B cell (primary cell): ENCODE results near the gene A2ML1. TPM values are rescaled to one million over a fixed set of nuclear protein-coding genes. Genes with fewer than 3 reads are reported as not detected.

Source experiments
- ATAC-seq: fragments of 200-7000 bp; cut with Tn5 transposase; one replicate; pipeline ENCODE4 v1.10.0; 2021; ENCODE audit warnings: low read depth, mild to moderate bottlenecking, moderate number of reproducible peaks, moderate library complexity
- CTCF ChIA-PET: fragments of 350-600 bp; sonication (Branson Sonifier 250); formaldehyde crosslinking; loops from one replicate; lab custom pipeline; 2021; ENCODE audit warnings: antibody characterized with exemption, inconsistent platforms; lab: Charles Lee
- POLR2A ChIA-PET: fragments of 350-600 bp; sonication (Branson Sonifier 250); formaldehyde crosslinking; loops from one replicate; lab custom pipeline; 2021; ENCODE audit warnings: antibody characterized with exemption; lab: Charles Lee
- DNase-seq: peaks from one replicate; pipeline ENCODE4 v3.0.0; 2013
- H2AFZ ChIP-seq: 2 replicates; pipeline ENCODE4 v1.6.1; 2012; ENCODE audit warnings: mild to moderate bottlenecking, low read depth, low read length; ENCODE audit not compliant: insufficient read depth, poor library complexity, severe bottlenecking
- H3K27ac ChIP-seq, 2 donors: 1 replicate in 1 of 2; 2 replicates in 1 of 2; pipeline ENCODE4 v1.5.1; 2012 to 2013; ENCODE audit warnings: low read length in 2 of 2, mild to moderate bottlenecking in 2 of 2, moderate library complexity in 1 of 2
- H3K27me3 ChIP-seq, 4 experiments: fragments of 200-600 bp in 1 of 4; sonication (generic) in 1 of 4; replicated peaks in 1 of 4; 1 replicate in 2 of 4; 2 replicates in 2 of 4; pipeline versions ENCODE4 v1.6.1 to v1.7.0; 2013 to 2016; ENCODE audit warnings: low read length in 3 of 4, mild to moderate bottlenecking in 2 of 4, mixed read lengths in 1 of 4, moderate library complexity in 1 of 4; ENCODE audit not compliant: insufficient read depth in 4 of 4, control insufficient read depth in 3 of 4; ENCODE audit errors: control extremely low read depth in 1 of 4
- H3K36me3 ChIP-seq, 2 experiments: replicated peaks in 1 of 2; 1 replicate in 1 of 2; 2 replicates in 1 of 2; pipeline versions ENCODE4 v1.6.1 to v1.7.1; 2013; ENCODE audit warnings: low read length in 1 of 2; ENCODE audit not compliant: insufficient read depth in 2 of 2, control insufficient read depth in 1 of 2; ENCODE audit errors: control extremely low read depth in 1 of 2, extremely low read depth in 1 of 2
- H3K4me1 ChIP-seq, 2 donors: fragments of 200-600 bp in 1 of 2; sonication (generic) in 1 of 2; 1 replicate in 1 of 2; 2 replicates in 1 of 2; pipeline versions ENCODE4 v1.5.1 to v1.6.1; 2013 to 2017; ENCODE audit warnings: low read length in 2 of 2; ENCODE audit not compliant: control insufficient read depth in 2 of 2, insufficient read depth in 2 of 2
- H3K4me2 ChIP-seq: replicated peaks from 2 replicates; pipeline ENCODE3; 2012; ENCODE audit warnings: mild to moderate bottlenecking, low read depth, low read length; ENCODE audit not compliant: poor library complexity, severe bottlenecking
- H3K4me3 ChIP-seq, 5 experiments: fragments of 200-600 bp in 1 of 5; sonication (generic) in 1 of 5; 1 replicate in 3 of 5; 2 replicates in 2 of 5; pipeline versions ENCODE4 v1.5.1 to v1.7.0; 2011 to 2016; ENCODE audit warnings: low read length in 4 of 5, mild to moderate bottlenecking in 4 of 5, low read depth in 2 of 5, control low read depth in 1 of 5, moderate library complexity in 1 of 5; ENCODE audit not compliant: insufficient read depth in 1 of 5; ENCODE audit errors: control extremely low read depth in 1 of 5, extremely low read depth in 1 of 5
- H3K79me2 ChIP-seq: fragments of 200-600 bp; sonication (generic); one replicate; pipeline ENCODE4 v1.6.0; 2016; ENCODE audit warnings: low read length; ENCODE audit not compliant: control insufficient read depth, insufficient read depth
- H3K9ac ChIP-seq: fragments of 200-600 bp; sonication (generic); 2 replicates; pipeline ENCODE4 v1.6.1; 2017; ENCODE audit warnings: mild to moderate bottlenecking, low read length, moderate library complexity
- H3K9me3 ChIP-seq, 3 donors: one replicate each; pipeline versions ENCODE4 v1.6.1 to v1.7.1; 2013; ENCODE audit warnings: low read length in 2 of 3; ENCODE audit not compliant: control insufficient read depth in 2 of 3, insufficient read depth in 1 of 3; ENCODE audit errors: control extremely low read depth in 1 of 3
- H4K20me1 ChIP-seq: 2 replicates; pipeline ENCODE4 v1.6.0; 2012; ENCODE audit warnings: mild to moderate bottlenecking, low read length; ENCODE audit not compliant: insufficient read depth, control insufficient read depth, poor library complexity, severe bottlenecking
- H3K27ac Mint-ChIP-seq: one replicate; pipeline ENCODE4 v1.8.0; 2021; ENCODE audit warnings: mixed read lengths
- H3K27me3 Mint-ChIP-seq: one replicate; pipeline ENCODE4 v1.8.0; 2021; ENCODE audit warnings: mixed read lengths
- H3K4me1 Mint-ChIP-seq: one replicate; pipeline ENCODE4 v1.8.0; 2021; ENCODE audit warnings: mixed read lengths
- H3K4me3 Mint-ChIP-seq: one replicate; pipeline ENCODE4 v1.8.0; 2021; ENCODE audit warnings: mixed read lengths
- H3K9me3 Mint-ChIP-seq: one replicate; pipeline ENCODE4 v1.8.0; 2022; ENCODE audit warnings: mixed read lengths; ENCODE audit not compliant: insufficient read depth
- EZH2 ChIP-seq: IDR thresholded peaks from 2 replicates; pipeline ENCODE4 v1.6.1; 2012; ENCODE audit warnings: borderline replicate concordance, low read depth, mild to moderate bottlenecking, moderate library complexity, low read length; ENCODE audit not compliant: insufficient read depth, poor library complexity, severe bottlenecking
- WGBS: methylation state at CpG from one replicate; pipeline ENCODE4 v1.1.5; 2013; ENCODE audit warnings: missing lambda C conversion rate; ENCODE audit not compliant: insufficient coverage; 5-methylcytosine and 5-hydroxymethylcytosine counted together
- intact Hi-C: fragments of 100-400 bp; cut with micrococcal nuclease; formaldehyde crosslinking; loops from one replicate; pipeline ENCODE4 v1.10.0; 2022
- polyA plus RNA-seq: library from polyadenylated mRNA; depleted of rRNA; stranded (reverse); fragments of >200 nt; gene quantifications from 2 replicates; pipeline ENCODE4 v1.2.3, GENCODE V29; 2012
- total RNA-seq, 2 donors: library from RNA; stranded (reverse); fragments of 120-200 nt in 1 of 2; gene quantifications; 1 replicate in 1 of 2; 2 replicates in 1 of 2; pipeline versions ENCODE4 v1.2.3 to v1.2.4, GENCODE V29; 2013 to 2022
- TF ChIP-seq, protein P1 (sequence below): fragments of 200-600 bp; IDR thresholded peaks from one replicate; pipeline ENCODE4 v1.8.0; 2022; ENCODE audit warnings: antibody characterized with exemption, mild to moderate bottlenecking

A2ML1 gene
- total and polyA plus RNA-seq, 2 donors (not counting 1 experiment from before 2014, with no cell fraction given) = not detected

DNA sequence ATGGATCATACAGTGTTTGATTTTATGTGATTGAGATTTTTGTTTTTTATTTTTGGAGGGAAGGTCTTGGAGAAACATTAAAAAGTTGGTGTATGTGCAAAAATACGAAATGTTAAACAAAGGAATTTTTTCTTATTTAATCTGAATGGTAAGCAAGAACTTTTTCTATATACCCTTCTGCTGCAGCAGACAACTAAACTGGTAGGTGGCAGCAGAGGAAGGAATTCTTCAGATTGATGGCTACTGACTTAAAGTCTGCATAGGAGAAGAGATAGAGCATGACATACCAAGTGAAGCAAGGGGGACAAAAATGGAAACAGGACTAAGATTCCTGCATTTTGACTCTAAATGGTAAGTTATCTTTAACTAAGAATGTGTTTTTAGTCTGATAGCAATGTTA, 42.0 kb upstream of the A2ML1 start:
- Histone ChIP-seq H3K79me2 (no peaks in the 10 kb centered on the region), H3K27me3 (no peaks in the 10 kb centered on the region), H3K4me2 (no peak overlapping the region), H3K9me3 (no peaks in the 10 kb centered on the region), H2AFZ (no peak overlapping the region), H4K20me1 (no peaks in the 10 kb centered on the region), H3K27ac (no peak overlapping the region), H3K9ac (no peak overlapping the region), H3K36me3 (peaks cover 0 to 1% of the 10 kb centered on the region in 2 experiments), H3K4me1 (no peaks in the 10 kb centered on the region), H3K4me3 (no peak overlapping the region)
- ChIA-PET CTCF (no interaction called here), POLR2A (no interaction called here)
- intact Hi-C loops = no loop called here
- H3K4me3 Mint-ChIP-seq = no peak overlapping the region
- ATAC-seq (no peak), DNase-seq (no peak)
- H3K9me3 Mint-ChIP-seq = no peaks in the 10 kb centered on the region
- no CpG with 5 or more reads among the region's 1 CpG for WGBS
- no peak overlapping the region for H3K27ac Mint-ChIP-seq
- no peaks in the 10 kb centered on the region for H3K4me1 Mint-ChIP-seq
- TF ChIP-seq EZH2 = no peak
- TF ChIP-seq, protein P1, sequence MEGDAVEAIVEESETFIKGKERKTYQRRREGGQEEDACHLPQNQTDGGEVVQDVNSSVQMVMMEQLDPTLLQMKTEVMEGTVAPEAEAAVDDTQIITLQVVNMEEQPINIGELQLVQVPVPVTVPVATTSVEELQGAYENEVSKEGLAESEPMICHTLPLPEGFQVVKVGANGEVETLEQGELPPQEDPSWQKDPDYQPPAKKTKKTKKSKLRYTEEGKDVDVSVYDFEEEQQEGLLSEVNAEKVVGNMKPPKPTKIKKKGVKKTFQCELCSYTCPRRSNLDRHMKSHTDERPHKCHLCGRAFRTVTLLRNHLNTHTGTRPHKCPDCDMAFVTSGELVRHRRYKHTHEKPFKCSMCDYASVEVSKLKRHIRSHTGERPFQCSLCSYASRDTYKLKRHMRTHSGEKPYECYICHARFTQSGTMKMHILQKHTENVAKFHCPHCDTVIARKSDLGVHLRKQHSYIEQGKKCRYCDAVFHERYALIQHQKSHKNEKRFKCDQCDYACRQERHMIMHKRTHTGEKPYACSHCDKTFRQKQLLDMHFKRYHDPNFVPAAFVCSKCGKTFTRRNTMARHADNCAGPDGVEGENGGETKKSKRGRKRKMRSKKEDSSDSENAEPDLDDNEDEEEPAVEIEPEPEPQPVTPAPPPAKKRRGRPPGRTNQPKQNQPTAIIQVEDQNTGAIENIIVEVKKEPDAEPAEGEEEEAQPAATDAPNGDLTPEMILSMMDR = no peak
- H3K27me3 Mint-ChIP-seq = no peaks in the 10 kb centered on the region

DNA sequence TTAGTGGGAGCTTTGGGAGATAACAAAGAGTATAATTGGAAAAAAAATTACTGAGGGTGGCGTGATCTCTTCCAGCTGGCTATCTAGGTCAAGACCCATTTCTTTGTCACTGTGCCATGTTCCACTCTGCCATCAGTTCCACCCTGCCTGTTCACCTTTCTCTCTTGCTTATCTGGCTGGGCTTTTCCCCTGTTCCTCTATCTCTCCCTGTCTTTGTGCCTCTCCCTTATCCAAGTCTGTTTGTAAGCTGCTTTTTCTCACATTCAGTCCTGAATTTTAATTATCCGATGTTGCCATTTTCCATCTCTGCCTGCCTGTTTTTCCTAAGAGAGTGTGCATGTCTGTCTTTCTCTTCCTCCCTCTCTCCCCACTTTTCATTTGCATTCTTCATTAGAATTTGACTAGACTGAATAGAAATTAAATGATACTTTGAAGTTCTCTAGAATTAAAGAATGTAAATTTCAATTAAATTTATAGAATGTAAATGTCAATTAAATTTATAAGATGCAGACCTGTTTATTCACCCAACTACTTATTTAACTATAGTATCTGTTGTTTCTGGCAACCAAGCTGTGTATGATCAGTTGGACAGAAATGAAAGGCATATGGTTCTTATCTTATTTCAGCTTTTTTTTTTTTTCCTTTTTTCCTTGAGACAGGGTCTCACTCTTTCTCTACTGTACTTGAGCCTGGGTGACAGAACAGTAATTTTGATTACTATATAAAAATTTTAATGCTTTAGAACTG, 40.9 kb upstream of the A2ML1 start:
- peaks cover 0 to 1% of the 10 kb centered on the region in 2 experiments for H3K36me3 ChIP-seq
- no peak overlapping the region for H2AFZ ChIP-seq
- TF ChIP-seq, protein P1 = no peak
- no peak for TF ChIP-seq EZH2
- H3K4me1 ChIP-seq = no peaks in the 10 kb centered on the region
- H3K9ac ChIP-seq = no peak overlapping the region
- Mint-ChIP-seq H3K4me1 (no peaks in the 10 kb centered on the region), H3K9me3 (no peaks in the 10 kb centered on the region), H3K4me3 (no peak overlapping the region), H3K27ac (no peak overlapping the region), H3K27me3 (no peaks in the 10 kb centered on the region)
- no peaks in the 10 kb centered on the region for H3K27me3 ChIP-seq
- DNase-seq (no peak), ATAC-seq (no peak)
- H3K9me3 ChIP-seq = no peaks in the 10 kb centered on the region
- no peaks in the 10 kb centered on the region for H3K79me2 ChIP-seq
- 100% methylated on average over 2 of the region's 2 CpGs for WGBS
- ChIA-PET POLR2A (no interaction called here), CTCF (interaction anchor here (1.1 kb wide), 1 partner anchor 100 kb away, joined by 3 read pairs; no protein-coding TSS in a partner anchor)
- H4K20me1 ChIP-seq = no peaks in the 10 kb centered on the region
- no peak overlapping the region for H3K27ac ChIP-seq
- H3K4me2 ChIP-seq = no peak overlapping the region
- intact Hi-C loops = no loop called here
- no peak overlapping the region for H3K4me3 ChIP-seq
